GM12892 (cell line): Measurements from ENCODE around the gene PPP2R3B. TPM values are rescaled to one million over a fixed set of nuclear protein-coding genes. Genes with fewer than 3 reads are reported as not detected.
"Not testable (repeated sequence)": the region's sequence is repeated elsewhere in the genome, so short reads cannot be mapped to it uniquely, and the experiment has no call there.

Experiments
- DNase-seq: peaks from one replicate; pipeline ENCODE4 v3.0.0; 2011; ENCODE audit not compliant: insufficient read length
- FAIRE-seq: peaks from 2 replicates; lab custom pipeline; 2011; peaks lifted over from hg19 to GRCh38; lab: Jason Lieb, UNC
- POLR2A ChIP-seq: IDR thresholded peaks from 2 replicates; pipeline ENCODE4 v1.6.1; 2011; ENCODE audit warnings: low read depth, low read length, control low read depth
- POLR2AphosphoS5 ChIP-seq: IDR thresholded peaks from 2 replicates; pipeline ENCODE4 v1.6.1; 2011; ENCODE audit warnings: low read depth, low read length, control low read depth
- TAF1 ChIP-seq: IDR thresholded peaks from 2 replicates; pipeline ENCODE4 v1.6.1; 2011; ENCODE audit warnings: low read depth, mild to moderate bottlenecking, control low read depth, low read length, borderline replicate concordance
- polyA plus RNA-seq: library from polyadenylated mRNA; unstranded; fragments of >200 nt; gene quantifications from one replicate; pipeline ENCODE4 v1.2.1, GENCODE V29; 2012; ENCODE audit warnings: missing spikeins, inconsistent platforms; ENCODE audit not compliant: missing spikeins

Gene PPP2R3B, protein sequence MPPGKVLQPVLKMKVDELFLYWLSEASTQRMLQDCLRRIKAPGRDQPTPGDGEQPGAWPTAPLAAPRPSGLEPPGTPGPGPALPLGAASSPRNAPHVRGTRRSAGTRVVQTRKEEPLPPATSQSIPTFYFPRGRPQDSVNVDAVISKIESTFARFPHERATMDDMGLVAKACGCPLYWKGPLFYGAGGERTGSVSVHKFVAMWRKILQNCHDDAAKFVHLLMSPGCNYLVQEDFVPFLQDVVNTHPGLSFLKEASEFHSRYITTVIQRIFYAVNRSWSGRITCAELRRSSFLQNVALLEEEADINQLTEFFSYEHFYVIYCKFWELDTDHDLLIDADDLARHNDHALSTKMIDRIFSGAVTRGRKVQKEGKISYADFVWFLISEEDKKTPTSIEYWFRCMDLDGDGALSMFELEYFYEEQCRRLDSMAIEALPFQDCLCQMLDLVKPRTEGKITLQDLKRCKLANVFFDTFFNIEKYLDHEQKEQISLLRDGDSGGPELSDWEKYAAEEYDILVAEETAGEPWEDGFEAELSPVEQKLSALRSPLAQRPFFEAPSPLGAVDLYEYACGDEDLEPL
- 8.5 TPM for polyA plus RNA-seq

DNA sequence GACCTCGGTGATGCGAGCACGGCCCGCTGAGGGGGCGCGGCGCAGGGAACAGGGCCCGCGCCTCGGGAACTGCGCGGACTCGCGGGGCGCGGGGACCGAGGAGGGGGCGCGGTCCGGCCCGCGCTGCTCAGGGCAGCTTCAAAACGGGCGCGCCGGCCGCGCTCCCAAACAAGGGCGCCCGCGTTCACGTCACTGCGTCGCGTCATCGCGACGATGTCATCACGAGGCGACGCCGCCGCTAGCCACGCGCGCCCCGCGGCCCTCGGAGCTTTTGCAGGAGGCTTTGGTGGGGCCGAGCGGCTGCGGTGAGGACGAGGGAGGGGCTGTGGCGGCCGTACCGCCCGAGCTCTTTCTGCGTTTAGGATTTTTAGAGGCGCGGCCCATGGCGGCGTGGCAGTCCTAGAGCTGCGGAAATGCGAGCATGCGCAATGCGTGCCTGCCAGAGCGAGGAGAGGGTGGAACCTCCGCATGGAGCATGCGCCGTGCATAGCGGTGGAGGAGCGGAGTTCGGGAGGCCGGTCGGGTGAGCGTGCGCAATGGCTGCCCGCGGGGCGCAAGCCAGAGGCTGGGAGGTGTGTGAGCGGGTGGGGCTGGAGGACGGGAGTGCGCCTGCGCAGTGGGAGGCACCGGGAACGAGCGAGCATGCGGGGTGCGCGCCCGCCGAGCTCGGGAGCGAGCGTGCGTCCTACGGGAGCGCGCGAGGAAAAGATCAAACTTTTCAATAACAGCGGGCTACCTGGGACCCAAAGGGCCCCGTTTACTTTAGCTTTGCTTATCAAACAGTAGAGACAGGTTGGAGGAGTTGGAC is at the start of gene PPP2R3B:
PPP2R3B (minus strand) TSS at position 140 of the 808 bp plus-strand sequence. CDS start 216 bp downstream, outside the sequence.
- TF ChIP-seq POLR2A = peak; percentile 86
- peak; percentile 85 for TF ChIP-seq POLR2AphosphoS5
- TF ChIP-seq TAF1 = 0 out of 2 replicates have a peak, but pooled peaks have one; percentile 50
- DNase-seq (peak; percentile 99), FAIRE-seq (peak; percentile 100)

DNA sequence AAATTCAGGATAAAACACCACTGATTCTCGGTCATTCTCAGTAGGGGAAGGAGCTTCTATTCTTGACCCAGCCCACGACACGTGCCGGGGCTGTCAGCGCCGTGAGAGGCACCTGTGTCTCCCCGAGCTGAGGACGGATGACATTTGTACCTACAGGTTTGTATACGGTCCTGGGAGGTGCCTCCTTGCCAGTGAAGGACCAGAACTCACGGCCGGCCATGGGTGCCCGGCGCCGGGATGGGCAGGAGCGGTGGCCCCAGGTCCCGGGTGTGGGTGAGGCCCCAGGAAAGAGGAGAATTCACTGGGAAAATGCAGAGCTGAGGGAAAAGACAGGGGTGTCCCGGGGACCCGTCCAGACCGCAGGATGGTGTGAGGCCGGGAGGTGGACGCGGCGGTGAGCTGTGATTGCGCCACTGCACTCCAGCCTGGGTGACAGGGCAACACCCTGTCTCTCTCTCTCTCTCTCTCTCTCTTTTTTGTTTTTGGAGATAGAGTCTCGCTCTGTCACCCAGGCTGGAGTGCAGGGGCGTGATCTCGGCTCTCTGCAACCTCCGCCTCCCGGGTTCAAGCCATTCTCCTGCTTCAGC is 48.9 kb upstream of the PPP2R3B start:
- TF ChIP-seq POLR2A (no peak), TAF1 (no peak), POLR2AphosphoS5 (no peak)
- no peak for DNase-seq
- FAIRE-seq = no peak

DNA sequence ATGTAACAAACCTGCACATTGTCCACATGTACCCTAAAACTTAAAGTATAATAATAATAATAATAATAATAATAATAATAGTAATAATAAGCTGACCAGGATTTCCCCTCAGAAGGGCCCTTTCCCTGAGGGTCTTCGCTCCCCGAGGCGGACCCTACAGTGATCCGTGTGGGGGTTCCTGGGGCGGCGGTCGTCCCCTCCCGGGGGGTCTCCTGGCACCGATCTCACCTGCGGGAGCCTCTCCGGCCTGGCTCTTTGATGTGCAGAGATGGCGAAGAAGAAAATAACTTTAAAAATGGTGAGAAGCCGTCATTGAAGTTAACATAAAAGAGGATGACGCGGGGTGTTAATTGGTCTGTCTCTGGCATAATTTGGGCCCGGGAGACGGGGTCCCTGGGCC is 48.2 kb upstream of the PPP2R3B start:
- FAIRE-seq (no peak), DNase-seq (no peak)
- TF ChIP-seq TAF1 (no peak), POLR2AphosphoS5 (no peak), POLR2A (no peak)

DNA sequence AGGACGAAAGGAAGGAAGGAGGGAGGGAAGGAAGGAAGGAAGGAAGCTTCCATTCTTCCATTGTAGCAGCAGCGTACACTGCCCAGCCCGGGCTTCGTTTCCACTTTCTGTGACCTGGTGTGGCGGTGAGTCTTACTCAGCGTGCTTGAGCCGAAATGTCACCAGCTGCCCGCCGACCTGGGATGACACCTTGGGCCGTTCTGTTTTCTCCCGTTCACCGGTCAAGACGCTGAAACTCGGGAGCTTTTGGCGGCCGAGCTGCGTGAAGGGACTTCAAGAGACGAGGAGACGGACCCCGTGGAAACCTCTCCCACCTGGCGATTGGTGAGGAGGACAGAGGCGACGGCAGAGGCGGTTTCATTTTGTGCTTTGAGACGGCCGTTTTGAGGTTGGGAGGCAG is 47.1 kb upstream of the PPP2R3B start:
- DNase-seq (no peak), FAIRE-seq (no peak)
- TF ChIP-seq POLR2AphosphoS5 (no peak), TAF1 (no peak), POLR2A (no peak)

DNA sequence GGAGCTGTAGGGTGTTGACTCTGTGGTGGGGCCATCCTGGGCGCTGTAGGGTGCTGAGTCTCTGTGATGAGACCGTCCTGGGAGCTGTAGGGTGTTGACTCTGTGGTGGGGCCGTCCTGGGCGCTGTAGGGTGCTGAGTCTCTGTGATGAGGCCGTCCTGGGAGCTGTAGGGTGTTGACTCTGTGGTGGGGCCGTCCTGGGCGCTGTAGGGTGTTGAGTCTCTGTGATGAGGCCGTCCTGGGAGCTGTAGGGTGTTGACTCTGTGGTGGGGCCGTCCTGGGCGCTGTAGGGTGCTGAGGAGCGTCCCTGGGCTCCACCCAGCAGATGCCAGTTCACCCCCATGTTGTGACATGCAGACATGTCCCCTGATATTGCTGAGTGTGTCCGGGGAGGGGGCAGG is 46.0 kb upstream of the PPP2R3B start:
- DNase-seq, FAIRE-seq: not testable (repeated sequence)

DNA sequence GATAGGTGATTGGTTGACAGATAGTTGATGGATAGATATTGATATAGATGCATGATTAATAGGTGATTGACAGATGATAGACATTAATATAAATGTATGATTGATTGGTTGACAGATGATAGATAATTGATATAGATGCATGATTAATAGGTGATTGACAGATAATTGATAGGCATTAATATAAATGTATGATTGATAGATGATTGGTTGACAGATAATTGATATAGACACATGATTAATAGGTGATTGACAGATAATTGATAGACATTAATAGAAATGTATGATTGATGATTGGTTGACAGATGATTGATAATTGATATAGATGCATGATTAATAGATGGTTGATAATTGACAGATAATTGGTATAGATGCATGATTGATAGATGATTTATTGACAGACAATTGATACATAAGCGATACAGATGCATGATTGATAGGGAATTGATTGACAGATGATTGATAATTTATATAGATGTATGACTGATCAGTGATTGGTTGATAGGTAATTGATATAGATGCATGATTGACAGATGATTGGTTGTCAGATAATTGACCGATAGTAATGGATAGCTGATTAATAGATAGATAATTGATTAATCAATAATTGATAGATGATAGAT is 44.9 kb upstream of the PPP2R3B start:
- no peak for DNase-seq
- no peak for FAIRE-seq
- TF ChIP-seq POLR2AphosphoS5 (no peak), TAF1 (no peak), POLR2A (no peak)

DNA sequence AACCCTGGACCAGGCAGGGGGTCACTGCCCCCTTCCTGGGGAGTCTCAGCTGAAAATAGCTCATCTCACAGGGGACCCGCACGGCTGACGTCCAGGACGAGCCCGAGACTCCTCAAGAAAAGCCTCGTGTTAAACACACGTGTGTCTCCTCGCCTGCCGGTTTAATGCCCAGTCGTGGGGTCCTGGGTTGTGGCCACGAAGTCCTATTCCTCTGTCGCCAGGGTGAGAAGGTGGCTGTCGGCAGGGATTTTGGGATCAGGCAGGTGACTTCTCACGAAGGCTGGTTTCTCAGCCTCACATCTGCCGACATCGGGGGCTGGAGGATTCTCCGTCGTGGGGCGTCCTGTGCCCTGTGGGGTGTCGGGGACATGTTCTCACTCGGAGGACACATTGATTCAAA is 44.3 kb upstream of the PPP2R3B start:
- FAIRE-seq (no peak), DNase-seq (no peak)
- TF ChIP-seq POLR2A (no peak), TAF1 (no peak), POLR2AphosphoS5 (no peak)

DNA sequence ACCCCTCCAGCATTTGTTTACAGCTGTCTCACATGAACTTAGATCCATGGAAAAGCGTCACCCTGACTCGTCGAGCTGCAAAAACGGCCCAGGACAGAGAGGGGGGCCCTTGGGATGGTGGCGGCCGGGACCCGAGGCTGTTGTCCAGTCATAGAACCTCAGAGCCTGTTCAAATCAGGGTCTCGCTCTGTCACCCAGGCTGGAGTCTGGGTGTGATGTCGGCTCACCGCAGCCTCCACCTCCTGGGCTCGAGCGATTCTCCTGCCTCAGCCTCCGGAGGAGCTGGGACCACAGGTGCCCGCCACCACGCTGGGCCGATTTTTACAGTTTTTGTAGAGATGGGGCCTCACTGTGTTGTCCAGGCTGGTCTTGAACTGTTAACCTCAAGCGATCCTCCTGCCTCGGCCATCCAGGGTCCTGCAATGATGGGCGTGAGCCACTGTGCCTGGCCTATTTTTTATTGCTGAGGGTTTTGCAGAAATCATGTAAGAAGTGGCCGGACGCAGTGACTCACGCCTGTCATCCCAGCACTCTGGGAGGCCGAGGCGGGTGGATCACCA is 42.6 kb upstream of the PPP2R3B start:
- TF ChIP-seq POLR2A = no peak
- TF ChIP-seq TAF1 = no peak
- TF ChIP-seq POLR2AphosphoS5 = no peak
- FAIRE-seq = no peak
- no peak for DNase-seq

DNA sequence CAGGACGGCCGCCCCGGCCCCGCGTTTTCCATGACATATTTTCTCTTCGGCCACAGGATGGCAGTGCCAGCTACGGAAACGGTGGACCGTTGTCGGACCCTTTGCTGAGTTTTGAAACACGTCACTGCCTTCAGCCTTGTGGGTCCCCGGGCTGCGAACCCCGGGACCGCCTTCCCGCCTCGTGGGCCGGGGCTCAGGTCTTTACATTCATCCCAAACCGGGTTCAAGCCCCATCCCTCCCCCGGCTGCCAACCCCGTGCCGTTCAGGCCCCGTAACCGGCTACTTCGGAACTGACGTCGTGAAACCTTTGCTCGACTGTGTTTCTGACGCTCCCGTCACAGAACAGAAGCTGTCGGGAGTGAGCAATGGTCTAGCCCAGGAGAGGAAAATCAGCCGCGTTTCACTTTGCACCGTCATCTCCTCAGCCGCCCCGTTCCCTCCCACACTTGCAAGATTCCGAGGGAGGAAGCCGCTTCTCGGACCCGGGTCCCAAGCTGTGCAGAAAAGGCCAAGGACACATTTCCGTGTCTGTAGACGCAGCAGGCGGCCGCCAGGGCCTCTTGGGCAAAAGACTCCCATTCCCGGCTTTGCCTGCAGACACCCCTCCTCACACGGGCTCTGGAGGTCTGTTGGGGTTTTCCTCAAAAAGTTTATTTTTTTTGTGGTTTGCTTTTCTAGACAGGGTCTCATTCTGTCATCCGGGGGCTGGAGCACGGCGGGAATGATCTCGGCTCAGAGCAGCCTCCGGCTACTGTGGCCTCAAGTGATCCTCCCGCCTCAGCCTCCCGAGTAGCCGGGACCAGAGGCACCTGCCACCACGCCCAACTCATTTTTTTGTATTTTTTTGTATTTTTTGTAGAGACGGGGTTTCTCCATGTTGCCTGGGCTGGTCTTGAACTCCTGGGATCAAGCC is 41.4 kb upstream of the PPP2R3B start:
- no peak for TF ChIP-seq POLR2A
- TF ChIP-seq POLR2AphosphoS5 = no peak
- no peak for TF ChIP-seq TAF1
- DNase-seq = no peak
- FAIRE-seq = no peak

DNA sequence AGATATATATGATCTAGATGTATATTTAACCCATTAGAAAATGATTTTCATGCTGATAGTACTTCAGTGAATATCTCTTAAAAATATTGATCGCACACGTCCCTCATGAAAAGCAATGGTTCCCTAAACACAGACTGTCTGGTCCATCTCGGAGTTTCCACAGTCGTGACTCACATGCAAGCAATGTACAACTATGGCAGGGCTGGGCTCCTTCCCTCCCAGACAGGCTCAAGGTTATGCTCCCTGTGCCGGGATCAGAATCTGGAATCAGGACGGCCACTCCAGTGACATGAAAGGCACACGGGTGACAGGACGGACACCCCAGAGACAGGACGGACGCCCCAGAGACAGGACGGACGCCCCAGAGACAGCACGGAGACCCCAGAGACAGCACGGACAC is 40.2 kb upstream of the PPP2R3B start:
- DNase-seq (no peak), FAIRE-seq (no peak)
- TF ChIP-seq POLR2A = no peak
